ENCODE measurements around the gene PTRHD1. TPM values are rescaled to one million over a fixed set of nuclear protein-coding genes. Genes with fewer than 3 reads are reported as not detected.

The PTRHD1 gene
- total and polyA plus RNA-seq, 4 donors, result 19.9 to 57.3 (median 41.0) TPM

DNA sequence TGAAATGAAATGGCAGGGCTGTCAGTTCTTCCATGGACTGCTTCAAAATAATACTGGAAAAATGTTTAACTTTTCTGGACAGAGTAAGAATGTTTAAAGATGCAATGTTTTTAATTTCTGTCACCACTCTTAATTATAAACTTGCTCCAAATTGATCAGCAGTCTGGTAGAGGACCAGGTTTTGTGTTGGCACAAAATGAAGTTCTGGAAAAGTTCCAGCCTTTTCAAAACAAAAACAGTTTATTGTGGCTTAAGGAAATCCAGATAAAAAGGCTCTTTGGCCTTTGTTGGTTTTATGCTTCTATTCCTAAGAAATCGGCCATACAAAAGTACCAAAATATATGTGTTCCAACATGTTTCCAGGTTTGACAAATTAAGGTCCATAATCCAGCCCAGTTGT, 48.8 kb downstream of the PTRHD1 start:
- WGBS (ENCODE audit: insufficient coverage), result no CpG with 5 or more reads among the region's 1 CpG
- Histone ChIP-seq H3K36me3 (ENCODE audit: control insufficient read depth, insufficient read depth, low read length) (peaks cover 7% of the 10 kb centered on the region), H3K27ac (ENCODE audit: low read depth, low read length) (no peak overlapping the region), H3K27me3 (ENCODE audit: control insufficient read depth, insufficient read depth, low read length) (no peaks in the 10 kb centered on the region), H3K9me3 (ENCODE audit: control insufficient read depth, insufficient read depth, low read length) (no peaks in the 10 kb centered on the region), H3K4me1 (ENCODE audit: control insufficient read depth, insufficient read depth, low read length) (no peaks in the 10 kb centered on the region), H3K4me3 (ENCODE audit: low read depth, low read length) (no peak overlapping the region)
- DNase-seq (ENCODE audit: low read depth in 4 of 6, low spot score in 6 of 6), result peak in 1 of 6 donors; percentile 56

- Histone ChIP-seq H3K4me1 (ENCODE audit: control insufficient read depth, insufficient read depth, low read length) (no peaks in the 10 kb centered on the region), H3K36me3 (ENCODE audit: control insufficient read depth, insufficient read depth, low read length) (peaks cover 5% of the 10 kb centered on the region), H3K4me3 (ENCODE audit: low read depth, low read length) (no peak overlapping the region), H3K9me3 (ENCODE audit: control insufficient read depth, insufficient read depth, low read length) (no peaks in the 10 kb centered on the region), H3K27me3 (ENCODE audit: control insufficient read depth, insufficient read depth, low read length) (no peaks in the 10 kb centered on the region), H3K27ac (ENCODE audit: low read depth, low read length) (no peak overlapping the region)
- no peak for DNase-seq (ENCODE audit: low read depth in 4 of 6, low spot score in 6 of 6)
- no CpG with 5 or more reads among the region's 3 CpGs for WGBS (ENCODE audit: insufficient coverage)
These were observed 49.3 kb downstream of the PTRHD1 start for GRCh38 chr2:24743924-24744323.

DNA sequence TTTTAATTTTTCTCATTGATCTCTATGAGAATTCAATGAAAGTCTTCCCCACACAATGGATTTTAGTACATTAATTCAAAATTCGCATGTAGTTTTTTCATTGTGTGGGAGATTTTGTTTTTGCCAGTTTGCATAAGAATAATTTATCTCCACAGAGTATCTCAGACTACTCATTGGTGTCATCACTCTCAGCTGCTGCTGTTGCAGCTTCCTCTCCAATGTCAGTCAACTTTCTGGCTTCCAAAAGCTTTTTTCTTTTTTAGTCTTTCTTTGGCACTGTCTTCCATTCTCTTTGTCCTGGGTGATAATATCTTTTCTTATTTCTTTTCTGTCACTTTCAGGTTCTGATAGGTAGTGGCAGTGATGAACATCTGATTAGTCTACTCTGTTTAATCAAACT, 50.5 kb downstream of the PTRHD1 start:
- no peaks in the 10 kb centered on the region for H3K9me3 ChIP-seq (ENCODE audit: control insufficient read depth, insufficient read depth, low read length)
- H3K27ac ChIP-seq (ENCODE audit: low read depth, low read length), result no peak overlapping the region
- no peak overlapping the region for H3K4me3 ChIP-seq (ENCODE audit: low read depth, low read length)
- peaks cover 5% of the 10 kb centered on the region for H3K36me3 ChIP-seq (ENCODE audit: control insufficient read depth, insufficient read depth, low read length)
- no peaks in the 10 kb centered on the region for H3K4me1 ChIP-seq (ENCODE audit: control insufficient read depth, insufficient read depth, low read length)
- peak in 1 of 6 donors; percentile 35 for DNase-seq (ENCODE audit: low read depth in 4 of 6, low spot score in 6 of 6)
- no CpG with 5 or more reads among the region's 1 CpG for WGBS (ENCODE audit: insufficient coverage)
- H3K27me3 ChIP-seq (ENCODE audit: control insufficient read depth, insufficient read depth, low read length), result no peaks in the 10 kb centered on the region

DNA sequence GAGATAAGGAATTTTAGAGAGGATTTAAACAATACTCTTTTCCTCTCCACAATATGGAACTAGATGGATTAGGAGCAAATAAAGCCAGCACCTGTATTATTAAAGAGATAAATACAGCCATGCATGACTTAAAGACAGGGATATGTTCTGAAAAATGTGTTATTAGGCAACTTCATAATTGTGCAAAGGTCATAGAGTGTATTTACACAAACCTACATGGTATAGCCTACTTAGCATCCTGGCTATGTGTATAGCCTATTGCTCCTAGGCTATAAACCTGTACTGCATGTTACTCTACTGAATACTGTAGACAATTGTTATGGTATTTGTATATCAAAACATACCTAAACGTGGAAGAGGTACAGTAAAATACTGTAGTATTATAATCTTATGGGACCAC, 53.0 kb downstream of the PTRHD1 start:
- Histone ChIP-seq H3K27me3 (ENCODE audit: control insufficient read depth, insufficient read depth, low read length) (no peaks in the 10 kb centered on the region), H3K4me1 (ENCODE audit: control insufficient read depth, insufficient read depth, low read length) (no peaks in the 10 kb centered on the region), H3K36me3 (ENCODE audit: control insufficient read depth, insufficient read depth, low read length) (peaks cover 5% of the 10 kb centered on the region), H3K4me3 (ENCODE audit: low read depth, low read length) (no peak overlapping the region), H3K9me3 (ENCODE audit: control insufficient read depth, insufficient read depth, low read length) (no peaks in the 10 kb centered on the region), H3K27ac (ENCODE audit: low read depth, low read length) (no peak overlapping the region)
- no CpG with 5 or more reads among the region's 1 CpG for WGBS (ENCODE audit: insufficient coverage)
- DNase-seq (ENCODE audit: low read depth in 4 of 6, low spot score in 6 of 6), result no peak

Other genes starting within 250 kb of the PTRHD1 start
- 10 to 100 TPM; 12.7 to 15.1 TPM for gene CENPO, start within 50 bp of the PTRHD1 start, total RNA-seq
- gene CENPO, start within 50 bp of the PTRHD1 start, polyA plus RNA-seq (ENCODE audit: insufficient read length in 2 of 2), result 10 to 100 TPM; 21.0 to 24.0 TPM
- gene ADCY3, start 126.8 kb upstream of the PTRHD1 start, total RNA-seq, result 10 to 100 TPM; 40.4 to 61.7 TPM
- 10 to 100 TPM; 31.6 to 36.7 TPM for gene ADCY3, start 126.8 kb upstream of the PTRHD1 start, polyA plus RNA-seq (ENCODE audit: insufficient read length in 2 of 2)
- 10 to 100 TPM; 11.2 to 22.0 TPM for gene DNAJC27, start 178.6 kb upstream of the PTRHD1 start, total RNA-seq
- 10 to 100 TPM; 12.3 to 12.9 TPM for gene DNAJC27, start 178.6 kb upstream of the PTRHD1 start, polyA plus RNA-seq (ENCODE audit: insufficient read length in 2 of 2)
- gene EFR3B, start 248.7 kb upstream of the PTRHD1 start, total RNA-seq, result 10 to 100 TPM; 14.4 to 40.9 TPM
- 10 to 100 TPM; 44.1 to 47.6 TPM for gene EFR3B, start 248.7 kb upstream of the PTRHD1 start, polyA plus RNA-seq (ENCODE audit: insufficient read length in 2 of 2)